A549 (cell line): ENCODE results near the gene NANOS3. TPM values are rescaled to one million over a fixed set of nuclear protein-coding genes. Genes with fewer than 3 reads are reported as not detected.

Experiments used
- ATAC-seq, 2 experiments: fragments of 200-7000 bp in 1 of 2; fragments of >200 bp in 1 of 2; cut with Nextera tagmentation in 1 of 2; cut with Tn5 transposase in 1 of 2; 3 replicates each; pipeline versions ENCODE4 v1.8.0 to v1.9.1; 2018 to 2020; ENCODE audit warnings: mild to moderate bottlenecking in 1 of 2, moderate library complexity in 1 of 2
- CTCF ChIA-PET: fragments of 300-600 bp; sonication (Branson Sonifier 250); formaldehyde crosslinking; extraction: SDS; loops from one replicate; lab custom pipeline; 2021; ENCODE audit warnings: antibody characterized with exemption, inconsistent platforms; lab: Yijun Ruan, JAX
- POLR2A ChIA-PET: fragments of 350-600 bp; formaldehyde crosslinking; extraction: SDS; loops from one replicate; lab custom pipeline; 2021; ENCODE audit warnings: antibody characterized with exemption, inconsistent platforms; lab: Yijun Ruan, JAX
- DNase-seq, 2 experiments: peaks; one replicate each; pipeline versions ENCODE4 v3.0.0 to v3.0.0-alpha.2; 2011 to 2016; ENCODE audit warnings: low read depth in 1 of 2, low spot score in 1 of 2
- FAIRE-seq: peaks from 2 replicates; lab custom pipeline; 2011; peaks lifted over from hg19 to GRCh38; lab: Jason Lieb, UNC
- H3K27ac ChIP-seq, 2 experiments: fragments of >200 bp; sonication (Bioruptor Twin); formaldehyde crosslinking; 3 replicates each; pipeline ENCODE4 v1.5.1; 2016 to 2017
- H3K4me1 ChIP-seq: fragments of >200 bp; sonication (Bioruptor Twin); formaldehyde crosslinking; 3 replicates; pipeline ENCODE4 v1.6.1; 2016
- H3K4me2 ChIP-seq: fragments of >200 bp; sonication (Bioruptor Twin); formaldehyde crosslinking; 3 replicates; pipeline ENCODE4 v1.6.1; 2016
- H3K4me3 ChIP-seq: fragments of >200 bp; sonication (Bioruptor Twin); formaldehyde crosslinking; 3 replicates; pipeline ENCODE4 v1.5.1; 2016
- H3K9me3 ChIP-seq: fragments of >200 bp; sonication (Bioruptor Twin); formaldehyde crosslinking; 3 replicates; pipeline ENCODE4 v1.6.1; 2016
- BHLHE40 ChIP-seq: IDR thresholded peaks from 2 replicates; pipeline ENCODE4 v1.6.1; 2012; ENCODE audit warnings: low read depth, low read length, inconsistent platforms
- CEBPB ChIP-seq, 2 experiments: fragments of >200 bp in 1 of 2; sonication (Bioruptor Twin) in 1 of 2; formaldehyde crosslinking in 1 of 2; IDR thresholded peaks; 2 replicates each; pipeline ENCODE4 v1.6.1; 2012 to 2016
- CHD2 ChIP-seq: fragments of 150-350 bp; IDR thresholded peaks from 2 replicates; pipeline ENCODE4 v1.6.1; 2014; ENCODE audit warnings: low read length; ENCODE audit not compliant: partially characterized antibody
- ESRRA ChIP-seq: fragments of 150-350 bp; IDR thresholded peaks from 2 replicates; pipeline ENCODE4 v1.6.1; 2014; ENCODE audit warnings: mild to moderate bottlenecking, low read length, borderline replicate concordance
- FOSB ChIP-seq: fragments of 250-450 bp; sonication (Bioruptor Pico); IDR thresholded peaks from 2 replicates; pipeline ENCODE4 v1.5.0; 2020; ENCODE audit warnings: mild to moderate bottlenecking, moderate library complexity
- FOXS1 ChIP-seq: fragments of 250-450 bp; sonication (Bioruptor Pico); IDR thresholded peaks from 2 replicates; pipeline ENCODE4 v1.5.0; 2020; ENCODE audit warnings: mild to moderate bottlenecking, moderate library complexity
- HDAC2 ChIP-seq: fragments of 200-600 bp; sonication (generic); IDR thresholded peaks from 2 replicates; pipeline ENCODE4 v1.6.1; 2016
- HEYL ChIP-seq: fragments of 250-450 bp; sonication (Bioruptor Pico); IDR thresholded peaks from 2 replicates; pipeline ENCODE4 v1.8.0; 2021; ENCODE audit warnings: mild to moderate bottlenecking, moderate library complexity
- HOXB13 ChIP-seq: fragments of 250-450 bp; sonication (Bioruptor Pico); IDR thresholded peaks from 2 replicates; pipeline ENCODE4 v1.5.0; 2020; ENCODE audit warnings: low read depth, mild to moderate bottlenecking, moderate library complexity
- JUNB ChIP-seq: fragments of >200 bp; sonication (Bioruptor Twin); formaldehyde crosslinking; IDR thresholded peaks from 2 replicates; pipeline ENCODE4 v1.6.1; 2016
- KDM1A ChIP-seq: fragments of 200-600 bp; sonication (generic); IDR thresholded peaks from 2 replicates; pipeline ENCODE4 v1.6.1; 2016; ENCODE audit warnings: low read depth, mild to moderate bottlenecking
- MAFK ChIP-seq: fragments of 450-650 bp; IDR thresholded peaks from 2 replicates; pipeline ENCODE4 v1.6.1; 2014; ENCODE audit not compliant: partially characterized antibody
- RAD21 ChIP-seq, 2 experiments: fragments of >200 bp in 1 of 2; sonication (Bioruptor Twin) in 1 of 2; formaldehyde crosslinking in 1 of 2; IDR thresholded peaks in 1 of 2; conservative IDR thresholded peaks in 1 of 2; 2 replicates in 1 of 2; 3 replicates in 1 of 2; pipeline ENCODE4 v1.6.1; 2012 to 2018; ENCODE audit warnings: inconsistent platforms in 1 of 2
- RARB ChIP-seq: fragments of 250-450 bp; sonication (Bioruptor Pico); IDR thresholded peaks from 2 replicates; pipeline ENCODE4 v1.8.0; 2021; ENCODE audit warnings: mild to moderate bottlenecking, moderate library complexity
- RCOR1 ChIP-seq: fragments of 150-350 bp; IDR thresholded peaks from 2 replicates; pipeline ENCODE4 v1.6.1; 2014; ENCODE audit warnings: antibody characterized with exemption, low read length, low read depth
- TFCP2L1 ChIP-seq: fragments of 250-450 bp; sonication (Bioruptor Pico); IDR thresholded peaks from 2 replicates; pipeline ENCODE4 v1.5.0; 2021; ENCODE audit warnings: mild to moderate bottlenecking
- ZFP36 ChIP-seq: fragments of 450-650 bp; IDR thresholded peaks from 2 replicates; pipeline ENCODE4 v1.6.1; 2014; ENCODE audit warnings: borderline replicate concordance; ENCODE audit not compliant: partially characterized antibody
- ZNF302 ChIP-seq: fragments of 250-450 bp; sonication (Bioruptor Pico); IDR thresholded peaks from 2 replicates; pipeline ENCODE4 v1.9.0; 2021; ENCODE audit warnings: inconsistent platforms, mild to moderate bottlenecking, moderate library complexity
- ZSCAN20 ChIP-seq: fragments of 250-450 bp; sonication (Bioruptor Pico); IDR thresholded peaks from 2 replicates; pipeline ENCODE4 v1.8.0; 2022; ENCODE audit warnings: mild to moderate bottlenecking, moderate library complexity
- WGBS: methylation state at CpG from one replicate; pipeline ENCODE4 v1.1.6; 2017; ENCODE audit errors: missing lambda C conversion rate; 5-methylcytosine and 5-hydroxymethylcytosine counted together
- polyA plus RNA-seq, 4 experiments: library from polyadenylated mRNA; depleted of rRNA in 3 of 4; stranded (reverse); fragments of >200 nt; fragmentation: RNase III in 1 of 4; extraction: RNeasy Plus Mini Kit Qiagen cat#74134 plus additional on column Dnase treatment in 1 of 4; gene quantifications; 2 replicates in 3 of 4; 3 replicates in 1 of 4; pipeline ENCODE4 v1.2.3, GENCODE V29; 2011 to 2017
- TF ChIP-seq, protein P1 (sequence below): fragments of 450-650 bp; IDR thresholded peaks from 2 replicates; pipeline ENCODE4 v1.6.1; 2014; ENCODE audit warnings: antibody characterized with exemption
- TF ChIP-seq, protein P2 (sequence below): fragments of >200 bp; sonication (Bioruptor Twin); formaldehyde crosslinking; IDR thresholded peaks from 2 replicates; pipeline ENCODE4 v1.6.1; 2016
- TF ChIP-seq, protein P3 (sequence below): fragments of >200 bp; sonication (Bioruptor Twin); formaldehyde crosslinking; IDR thresholded peaks from 3 replicates; pipeline ENCODE4 v1.6.1; 2016
- TF ChIP-seq, protein P4 (sequence below): IDR thresholded peaks from 2 replicates; pipeline ENCODE4 v1.6.1; 2012
- TF ChIP-seq, protein P5 (sequence below): fragments of >200 bp; sonication (Bioruptor Twin); formaldehyde crosslinking; IDR thresholded peaks from 3 replicates; pipeline ENCODE4 v1.5.1; 2016

Gene NANOS3
- polyA plus RNA-seq, 2 of the 4 experiments (the other 2 are of a cell fraction), result 0.31 to 1.2 TPM

DNA sequence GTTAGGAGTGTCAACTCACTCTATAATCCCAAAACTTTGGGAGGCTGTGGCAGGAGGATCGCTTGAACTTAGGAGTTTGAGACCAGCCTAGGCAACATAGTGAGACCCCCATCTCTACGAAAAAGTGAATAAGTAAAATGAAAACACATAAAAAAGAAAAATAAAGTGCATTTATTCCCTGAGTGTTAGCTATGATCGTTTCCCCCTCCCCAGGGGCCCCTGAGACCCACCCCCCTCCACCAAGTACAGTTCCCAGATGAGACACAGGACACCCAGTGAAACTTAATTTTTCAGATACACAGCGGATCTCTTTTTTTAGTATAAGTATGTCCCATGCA, 28.6 kb upstream of the NANOS3 start:
- TF ChIP-seq FOSB (CRISPR knock-in tag) (no peak), HOXB13 (CRISPR knock-in tag) (0 out of 2 replicates have a peak, but pooled peaks have one; percentile 3)
- FAIRE-seq (no peak), ATAC-seq (no peak), DNase-seq (no peak)
- WGBS, result 61% methylated on average over 4 of the region's 4 CpGs
- H3K4me2 ChIP-seq, result peak overlapping the region; percentile 94
- no peaks in the 10 kb centered on the region for H3K9me3 ChIP-seq
- H3K27ac ChIP-seq, result peak overlapping the region; percentile 100
- ChIA-PET CTCF (interaction anchor here (1.0 to 20.6 kb wide), 4 partner anchors 11 to 64 kb away, joined by 3 to 271 read pairs (median 60); no protein-coding TSS in a partner anchor), POLR2A (interaction anchor here (0.6 to 2.9 kb wide), 5 partner anchors 9 to 533 kb away, joined by 4 to 33 read pairs (median 7); partner anchors contain the start of gene ADGRE5)
- peaks cover 83% of the 10 kb centered on the region for H3K4me1 ChIP-seq
- no peak overlapping the region for H3K4me3 ChIP-seq

DNA sequence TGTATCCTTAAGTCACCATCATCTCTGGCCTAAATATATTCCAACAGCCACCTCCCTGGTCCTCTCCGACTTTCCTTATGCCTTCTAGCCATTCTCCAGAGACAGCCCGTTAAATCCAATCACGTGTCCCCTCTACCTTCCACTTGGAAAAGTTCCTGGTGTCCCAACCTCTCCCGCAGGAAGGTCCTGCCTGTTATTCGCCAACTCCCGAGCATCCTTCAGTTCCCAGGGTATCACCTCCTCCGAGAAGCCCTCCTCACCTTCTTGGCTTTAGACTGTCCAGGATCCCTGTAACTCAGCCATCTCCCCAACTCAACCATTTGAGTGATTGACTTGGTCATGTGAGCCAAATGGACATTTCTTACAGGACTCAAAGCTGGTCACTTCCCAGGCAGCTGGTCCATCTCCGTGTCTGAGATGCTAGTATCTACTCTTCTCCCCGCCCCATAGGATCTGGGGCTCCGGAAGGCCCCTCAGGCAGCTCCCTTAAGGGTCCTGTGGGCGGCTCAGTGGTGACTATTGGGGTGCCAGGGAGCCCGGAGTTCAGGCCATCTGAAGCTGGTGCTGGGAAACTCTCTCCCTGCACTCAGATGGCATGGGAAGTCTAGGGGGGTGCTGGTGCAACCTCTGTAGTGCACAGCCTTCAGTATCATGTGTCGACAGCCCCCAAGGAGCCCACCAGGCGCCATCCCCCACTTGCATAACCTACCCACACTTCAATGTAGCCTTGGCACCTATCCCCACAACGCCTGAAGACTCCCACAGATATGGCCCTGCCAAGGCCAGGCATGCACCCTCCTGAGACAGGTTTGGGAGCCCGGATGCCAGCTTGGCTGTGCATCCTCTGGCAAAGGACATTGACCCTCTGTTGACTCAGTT, 27.9 kb upstream of the NANOS3 start:
- ChIA-PET POLR2A (interaction anchor here (1.1 kb wide), 1 partner anchor 9 kb away, joined by 7 read pairs; no protein-coding TSS in a partner anchor), CTCF (interaction anchor here (0.6 to 20.6 kb wide), 3 partner anchors 12 to 225 kb away, joined by 3 to 271 read pairs (median 116); no protein-coding TSS in a partner anchor)
- peaks cover 83% of the 10 kb centered on the region for H3K4me1 ChIP-seq
- DNase-seq, result peak in 1 of 2 experiments; percentile 74
- H3K27ac ChIP-seq, result peak overlapping the region; percentile 100
- no peak overlapping the region for H3K4me3 ChIP-seq
- H3K9me3 ChIP-seq, result no peaks in the 10 kb centered on the region
- ATAC-seq, result no peak
- WGBS, result 33% methylated on average over 10 of the region's 16 CpGs
- FAIRE-seq, result no peak
- TF ChIP-seq RAD21 (conservative IDR thresholded peaks at IDR 0.05 in 1 of 2, IDR thresholded peaks at IDR 0.05 in 1 of 2) (no peak), FOSB (CRISPR knock-in tag) (peak; percentile 75; the same call in 1 of the 2 replicates), HOXB13 (CRISPR knock-in tag) (peak; percentile 72; the same call in 1 of the 2 replicates), KDM1A (no peak), ZFP36 (peak; percentile 96)
- TF ChIP-seq, protein P1, sequence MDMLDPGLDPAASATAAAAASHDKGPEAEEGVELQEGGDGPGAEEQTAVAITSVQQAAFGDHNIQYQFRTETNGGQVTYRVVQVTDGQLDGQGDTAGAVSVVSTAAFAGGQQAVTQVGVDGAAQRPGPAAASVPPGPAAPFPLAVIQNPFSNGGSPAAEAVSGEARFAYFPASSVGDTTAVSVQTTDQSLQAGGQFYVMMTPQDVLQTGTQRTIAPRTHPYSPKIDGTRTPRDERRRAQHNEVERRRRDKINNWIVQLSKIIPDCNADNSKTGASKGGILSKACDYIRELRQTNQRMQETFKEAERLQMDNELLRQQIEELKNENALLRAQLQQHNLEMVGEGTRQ, result peak; percentile 72
- H3K4me2 ChIP-seq, result peak overlapping the region; percentile 94

DNA sequence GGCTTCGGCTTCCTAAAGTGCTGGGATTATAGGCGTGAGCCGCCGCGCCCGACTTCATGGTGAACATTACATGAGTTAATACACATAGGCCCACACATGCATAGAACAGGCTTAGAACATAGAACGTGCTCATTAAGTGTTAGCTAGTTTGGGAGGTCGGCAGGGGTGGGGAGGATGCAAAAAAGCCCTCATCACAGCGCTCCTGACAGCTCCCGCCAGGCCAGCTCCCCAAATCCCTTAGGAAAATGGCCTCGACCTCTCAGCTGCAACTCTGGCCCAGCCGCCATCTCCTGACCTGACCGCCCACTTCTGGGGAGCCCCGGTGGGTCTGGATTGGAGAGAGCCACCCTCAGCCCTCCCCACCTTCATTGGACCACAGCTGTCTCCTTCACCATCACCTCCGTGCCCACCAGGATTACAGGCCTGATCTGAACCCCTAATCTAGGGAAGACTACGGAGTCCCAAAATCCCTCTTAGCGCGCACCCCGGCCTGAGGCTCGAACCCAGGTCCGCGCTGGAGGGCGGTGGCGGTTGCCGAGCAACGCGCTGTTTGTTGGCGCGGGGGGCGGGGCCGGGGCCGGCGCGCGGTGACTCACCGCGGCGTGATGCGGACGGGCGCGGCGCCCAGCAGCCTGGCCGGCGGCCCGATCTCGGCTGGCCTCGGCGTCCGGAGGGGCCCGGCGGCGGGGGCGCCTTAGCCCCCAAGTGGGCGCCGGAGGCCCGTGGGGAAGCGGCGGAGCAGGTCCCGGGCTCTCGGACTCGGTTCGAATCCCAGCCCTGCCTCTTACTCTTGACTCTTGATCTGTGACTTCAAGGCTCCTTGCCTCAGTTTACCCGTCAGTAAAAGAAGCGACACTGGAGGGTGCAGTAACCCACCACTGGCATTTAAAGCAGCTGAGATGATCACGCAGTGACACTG, 26.7 kb upstream of the NANOS3 start:
- no peak for FAIRE-seq
- H3K4me1 ChIP-seq, result peaks cover 77% of the 10 kb centered on the region
- peak in 1 of 2 experiments; percentile 83 for DNase-seq
- WGBS, result 43% methylated on average over 21 of the region's 66 CpGs
- no peaks in the 10 kb centered on the region for H3K9me3 ChIP-seq
- H3K4me2 ChIP-seq, result peak overlapping the region; percentile 93
- 0 out of 6 replicates have a peak, but pooled peaks of 1 of the 2 experiments have one; percentile 8 for ATAC-seq
- H3K27ac ChIP-seq, result peak overlapping the region; percentile 100
- H3K4me3 ChIP-seq, result peak overlapping the region; percentile 30; the same call in 2 of the 3 replicates
- ChIA-PET CTCF (interaction anchor here (1.3 to 20.6 kb wide), 4 partner anchors 11 to 101 kb away, joined by 3 to 271 read pairs (median 60); no protein-coding TSS in a partner anchor), POLR2A (interaction anchor here (0.7 to 2.1 kb wide), 6 partner anchors 10 to 686 kb away, joined by 3 to 10 read pairs (median 4); partner anchors contain the start of gene ZSWIM4)
- no peak for TF ChIP-seq RAD21 (conservative IDR thresholded peaks at IDR 0.05 in 1 of 2, IDR thresholded peaks at IDR 0.05 in 1 of 2)
- TF ChIP-seq, protein P2, sequence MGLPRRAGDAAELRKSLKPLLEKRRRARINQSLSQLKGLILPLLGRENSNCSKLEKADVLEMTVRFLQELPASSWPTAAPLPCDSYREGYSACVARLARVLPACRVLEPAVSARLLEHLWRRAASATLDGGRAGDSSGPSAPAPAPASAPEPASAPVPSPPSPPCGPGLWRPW, result no peak
- TF ChIP-seq, protein P3, sequence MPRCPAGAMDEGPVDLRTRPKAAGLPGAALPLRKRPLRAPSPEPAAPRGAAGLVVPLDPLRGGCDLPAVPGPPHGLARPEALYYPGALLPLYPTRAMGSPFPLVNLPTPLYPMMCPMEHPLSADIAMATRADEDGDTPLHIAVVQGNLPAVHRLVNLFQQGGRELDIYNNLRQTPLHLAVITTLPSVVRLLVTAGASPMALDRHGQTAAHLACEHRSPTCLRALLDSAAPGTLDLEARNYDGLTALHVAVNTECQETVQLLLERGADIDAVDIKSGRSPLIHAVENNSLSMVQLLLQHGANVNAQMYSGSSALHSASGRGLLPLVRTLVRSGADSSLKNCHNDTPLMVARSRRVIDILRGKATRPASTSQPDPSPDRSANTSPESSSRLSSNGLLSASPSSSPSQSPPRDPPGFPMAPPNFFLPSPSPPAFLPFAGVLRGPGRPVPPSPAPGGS, result no peak
- no peak for TF ChIP-seq CHD2
- peak; percentile 95 for TF ChIP-seq HEYL (CRISPR knock-in tag)
- TF ChIP-seq RCOR1, result no peak
- peak; percentile 46; the same call in 1 of the 2 replicates for TF ChIP-seq JUNB
- no peak for TF ChIP-seq CEBPB (IDR thresholded peaks at IDR 0.05)
- TF ChIP-seq ZSCAN20, result peak; percentile 89; the same call in 1 of the 2 replicates
- no peak for TF ChIP-seq MAFK
- TF ChIP-seq, protein P4, sequence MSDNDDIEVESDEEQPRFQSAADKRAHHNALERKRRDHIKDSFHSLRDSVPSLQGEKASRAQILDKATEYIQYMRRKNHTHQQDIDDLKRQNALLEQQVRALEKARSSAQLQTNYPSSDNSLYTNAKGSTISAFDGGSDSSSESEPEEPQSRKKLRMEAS, result no peak
- TF ChIP-seq BHLHE40, result no peak
- no peak for TF ChIP-seq HDAC2
- no peak; the same call in 1 of the 2 replicates for TF ChIP-seq RARB (CRISPR knock-in tag)
- TF ChIP-seq TFCP2L1, result peak; percentile 73; the same call in 1 of the 2 replicates
- peak; percentile 94 for TF ChIP-seq FOXS1 (CRISPR knock-in tag)
- TF ChIP-seq, protein P5, sequence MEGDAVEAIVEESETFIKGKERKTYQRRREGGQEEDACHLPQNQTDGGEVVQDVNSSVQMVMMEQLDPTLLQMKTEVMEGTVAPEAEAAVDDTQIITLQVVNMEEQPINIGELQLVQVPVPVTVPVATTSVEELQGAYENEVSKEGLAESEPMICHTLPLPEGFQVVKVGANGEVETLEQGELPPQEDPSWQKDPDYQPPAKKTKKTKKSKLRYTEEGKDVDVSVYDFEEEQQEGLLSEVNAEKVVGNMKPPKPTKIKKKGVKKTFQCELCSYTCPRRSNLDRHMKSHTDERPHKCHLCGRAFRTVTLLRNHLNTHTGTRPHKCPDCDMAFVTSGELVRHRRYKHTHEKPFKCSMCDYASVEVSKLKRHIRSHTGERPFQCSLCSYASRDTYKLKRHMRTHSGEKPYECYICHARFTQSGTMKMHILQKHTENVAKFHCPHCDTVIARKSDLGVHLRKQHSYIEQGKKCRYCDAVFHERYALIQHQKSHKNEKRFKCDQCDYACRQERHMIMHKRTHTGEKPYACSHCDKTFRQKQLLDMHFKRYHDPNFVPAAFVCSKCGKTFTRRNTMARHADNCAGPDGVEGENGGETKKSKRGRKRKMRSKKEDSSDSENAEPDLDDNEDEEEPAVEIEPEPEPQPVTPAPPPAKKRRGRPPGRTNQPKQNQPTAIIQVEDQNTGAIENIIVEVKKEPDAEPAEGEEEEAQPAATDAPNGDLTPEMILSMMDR, result no peak
- no peak for TF ChIP-seq ESRRA
- TF ChIP-seq ZNF302 (CRISPR knock-in tag), result peak; percentile 99
- no peak for TF ChIP-seq ZFP36
